Right atrium auricular region (tissue), 2 donors: ENCODE measurements around the gene SPATA12. TPM values are rescaled to one million over a fixed set of nuclear protein-coding genes. Genes with fewer than 3 reads are reported as not detected.

Experiments used
- DNase-seq: peaks from one replicate; pipeline ENCODE4 v3.0.0-alpha.2; 2019; ENCODE audit warnings: low spot score
- H3K27ac ChIP-seq, 2 donors: fragments of 200-600 bp; sonication (generic); 1 replicate in 1 of 2; 2 replicates in 1 of 2; pipeline ENCODE4 v1.5.1; 2016 to 2019
- H3K27me3 ChIP-seq, 2 donors: fragments of 200-600 bp; sonication (generic); one replicate each; pipeline versions ENCODE4 v1.5.1 to v1.6.0; 2017 to 2019
- H3K36me3 ChIP-seq: fragments of 200-600 bp; sonication (generic); one replicate; pipeline ENCODE4 v1.5.1; 2016
- H3K4me1 ChIP-seq, 2 donors: fragments of 200-600 bp; sonication (generic); one replicate each; pipeline versions ENCODE4 v1.5.1 to v1.6.0; 2017 to 2019
- H3K4me3 ChIP-seq, 2 donors: fragments of 200-600 bp; sonication (generic); 1 replicate in 1 of 2; 2 replicates in 1 of 2; pipeline ENCODE4 v1.5.1; 2017 to 2019; ENCODE audit warnings: mild to moderate bottlenecking in 1 of 2, moderate library complexity in 1 of 2
- H3K9me3 ChIP-seq, 2 donors: fragments of 200-600 bp; sonication (generic); one replicate each; pipeline ENCODE4 v1.5.1; 2019
- total RNA-seq, 2 donors: library from RNA; depleted of rRNA; stranded (reverse); fragments of >200 nt; gene quantifications; one replicate each; pipeline ENCODE4 v1.1.0, GENCODE V29; 2016
- TF ChIP-seq, protein P1 (sequence below), 2 donors: fragments of 200-600 bp; sonication (generic); IDR thresholded peaks; one replicate each; pipeline ENCODE4 v1.5.1; 2019; ENCODE audit warnings: antibody characterized with exemption in 2 of 2

Gene SPATA12
- total RNA-seq, 2 donors from 2014 or later: not detected

DNA sequence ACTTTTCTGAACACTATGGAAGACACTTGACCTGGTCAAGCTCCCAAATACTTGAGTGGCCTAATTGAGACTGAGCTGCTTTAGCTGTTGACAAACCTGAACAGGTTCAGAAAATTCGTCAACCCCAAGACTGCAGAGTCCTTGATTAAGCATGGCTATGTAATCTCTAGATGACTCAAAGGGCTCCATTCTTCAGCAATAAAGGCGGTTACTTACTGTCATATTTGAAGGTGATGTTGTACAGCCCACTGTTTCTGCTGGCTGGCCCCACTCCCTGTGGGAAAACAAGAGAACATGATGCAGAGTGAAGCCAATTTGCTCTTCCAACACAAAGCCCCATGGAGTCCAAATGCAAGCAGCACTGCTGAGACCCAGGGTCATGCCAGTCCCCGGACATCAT is 59.6 kb downstream of the SPATA12 start:
- Histone ChIP-seq H3K9me3 (no peaks in the 10 kb centered on the region), H3K36me3 (no peaks in the 10 kb centered on the region), H3K27me3 (no peaks in the 10 kb centered on the region), H3K4me1 (no peaks in the 10 kb centered on the region), H3K27ac (no peak overlapping the region), H3K4me3 (no peak overlapping the region)
- no peak for DNase-seq
- TF ChIP-seq, protein P1, sequence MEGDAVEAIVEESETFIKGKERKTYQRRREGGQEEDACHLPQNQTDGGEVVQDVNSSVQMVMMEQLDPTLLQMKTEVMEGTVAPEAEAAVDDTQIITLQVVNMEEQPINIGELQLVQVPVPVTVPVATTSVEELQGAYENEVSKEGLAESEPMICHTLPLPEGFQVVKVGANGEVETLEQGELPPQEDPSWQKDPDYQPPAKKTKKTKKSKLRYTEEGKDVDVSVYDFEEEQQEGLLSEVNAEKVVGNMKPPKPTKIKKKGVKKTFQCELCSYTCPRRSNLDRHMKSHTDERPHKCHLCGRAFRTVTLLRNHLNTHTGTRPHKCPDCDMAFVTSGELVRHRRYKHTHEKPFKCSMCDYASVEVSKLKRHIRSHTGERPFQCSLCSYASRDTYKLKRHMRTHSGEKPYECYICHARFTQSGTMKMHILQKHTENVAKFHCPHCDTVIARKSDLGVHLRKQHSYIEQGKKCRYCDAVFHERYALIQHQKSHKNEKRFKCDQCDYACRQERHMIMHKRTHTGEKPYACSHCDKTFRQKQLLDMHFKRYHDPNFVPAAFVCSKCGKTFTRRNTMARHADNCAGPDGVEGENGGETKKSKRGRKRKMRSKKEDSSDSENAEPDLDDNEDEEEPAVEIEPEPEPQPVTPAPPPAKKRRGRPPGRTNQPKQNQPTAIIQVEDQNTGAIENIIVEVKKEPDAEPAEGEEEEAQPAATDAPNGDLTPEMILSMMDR (IDR thresholded peaks at IDR 0.05): no peak

DNA sequence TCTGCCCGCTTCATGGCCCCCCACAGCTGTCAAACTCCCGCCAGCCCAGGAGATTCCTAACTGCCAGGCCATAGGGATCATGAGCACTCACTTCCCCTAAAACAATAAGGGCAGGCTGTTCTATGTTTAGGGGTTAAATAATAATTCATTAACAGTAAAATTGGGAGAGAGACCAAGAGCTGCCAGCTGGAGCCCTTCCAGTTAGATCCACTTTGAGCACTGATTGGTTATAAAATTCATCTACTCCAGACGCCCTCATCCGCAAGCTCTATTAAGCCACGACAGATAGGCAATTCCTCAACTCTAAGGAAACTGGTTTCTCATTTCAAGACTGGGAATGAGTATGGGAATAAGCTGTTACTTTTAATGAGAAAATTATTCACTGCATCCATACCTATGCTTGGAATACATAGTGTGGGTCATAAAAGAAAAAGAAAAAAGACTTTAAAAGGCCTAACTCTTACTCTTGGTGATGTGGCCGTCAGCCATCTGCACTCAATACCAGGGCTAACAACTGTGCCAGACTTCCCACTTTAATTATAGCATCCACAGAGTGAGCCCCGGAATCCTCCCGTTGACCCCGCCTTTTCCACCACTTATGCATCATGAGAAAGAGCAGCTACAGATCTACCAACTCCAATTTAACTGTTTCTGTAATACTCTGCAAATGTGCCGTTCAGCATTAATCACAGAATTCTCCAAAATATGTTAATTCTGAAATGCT is 60.1 kb downstream of the SPATA12 start:
- no peaks in the 10 kb centered on the region for H3K4me1 ChIP-seq
- H3K27ac ChIP-seq: no peak overlapping the region
- H3K36me3 ChIP-seq: no peaks in the 10 kb centered on the region
- no peaks in the 10 kb centered on the region for H3K27me3 ChIP-seq
- TF ChIP-seq, protein P1 (IDR thresholded peaks at IDR 0.05): no peak
- no peak overlapping the region for H3K4me3 ChIP-seq
- no peak for DNase-seq
- H3K9me3 ChIP-seq: no peaks in the 10 kb centered on the region

Other genes with a start within 250 kb of the SPATA12 start
- gene IL17RD, start 104.7 kb downstream of the SPATA12 start, total RNA-seq: 1 to 10 TPM; 2.1 to 2.8 TPM
- gene HESX1, start 139.3 kb downstream of the SPATA12 start, total RNA-seq: 1 to 10 TPM in 1 of 2 donors, under 1 TPM in 1; 0.75 to 1.2 TPM
- gene APPL1, start 167.1 kb downstream of the SPATA12 start, total RNA-seq: 10 to 100 TPM; 31.6 to 38.1 TPM
- 1 to 10 TPM in 1 of 2 donors, not detected in 1; 2.5 TPM for gene ASB14, start 232.0 kb downstream of the SPATA12 start, total RNA-seq